D341Med (cell line): Measurements from ENCODE around the gene DENND1A.

Source experiments
- DNase-seq: peaks from one replicate; pipeline ENCODE4 v3.0.0; 2012; ENCODE audit warnings: low spot score

Gene DENND1A

GRCh38 chr9:123353041-123353440 is 576.9 kb downstream of the DENND1A start:
- DNase-seq, result no peak

GRCh38 chr9:123350590-123351310 is 579.2 kb downstream of the DENND1A start:
- no peak for DNase-seq

GRCh38 chr9:123349691-123350480 is 580.0 kb downstream of the DENND1A start:
- peak; percentile 84 for DNase-seq

- DNase-seq, result no peak
Measured at GRCh38 chr9:123349033-123349432, 580.9 kb downstream of the DENND1A start.

GRCh38 chr9:123348317-123348992 is 581.5 kb downstream of the DENND1A start:
- DNase-seq, result no peak

GRCh38 chr9:123347289-123348060 is 582.5 kb downstream of the DENND1A start:
- no peak for DNase-seq

- no peak for DNase-seq
Measured at GRCh38 chr9:123346826-123347225, 583.1 kb downstream of the DENND1A start.

GRCh38 chr9:123346026-123346425 is 583.9 kb downstream of the DENND1A start:
- no peak for DNase-seq

- no peak for DNase-seq
Measured at GRCh38 chr9:123345567-123345955, 584.4 kb downstream of the DENND1A start.

GRCh38 chr9:123344192-123344949 is 585.6 kb downstream of the DENND1A start:
- DNase-seq, result no peak

GRCh38 chr9:123343443-123344191 is 586.3 kb downstream of the DENND1A start:
- DNase-seq, result no peak

- DNase-seq, result no peak
Measured at GRCh38 chr9:123342247-123342646, 587.7 kb downstream of the DENND1A start.

GRCh38 chr9:123341816-123342215 is 588.1 kb downstream of the DENND1A start:
- DNase-seq, result no peak

GRCh38 chr9:123339666-123340510 is 590.0 kb downstream of the DENND1A start:
- no peak for DNase-seq

- DNase-seq, result no peak
Measured at GRCh38 chr9:123338710-123339665, 590.9 kb downstream of the DENND1A start.

- DNase-seq, result no peak
Measured at GRCh38 chr9:123337971-123338370, 592.0 kb downstream of the DENND1A start.

GRCh38 chr9:123336959-123337358 is 593.0 kb downstream of the DENND1A start:
- no peak for DNase-seq

GRCh38 chr9:123336449-123336848 is 593.5 kb downstream of the DENND1A start:
- DNase-seq, result no peak

GRCh38 chr9:123335986-123336329 is 594.0 kb downstream of the DENND1A start:
- no peak for DNase-seq
